Lung microvascular endothelial cell (primary cell): ENCODE data around the gene CDH6. TPM values are rescaled to one million over a fixed set of nuclear protein-coding genes. Genes with fewer than 3 reads are reported as not detected.
"Not testable (repeated sequence)": the region's sequence is repeated elsewhere in the genome, so short reads cannot be mapped to it uniquely, and the experiment has no call there.

Source experiments
- DNase-seq, 2 donors: peaks; one replicate each; pipeline versions ENCODE4 v3.0.0 to v3.0.0-alpha.2; 2010; ENCODE audit warnings: low read depth in 2 of 2
- total RNA-seq: library from RNA; depleted of rRNA; stranded (reverse); fragments of >200 nt; gene quantifications from 2 replicates; pipeline ENCODE4 v1.2.1, GENCODE V29; 2014

CDH6 gene
- total RNA-seq, 1 donor from 2014 or later: not detected

GRCh38 chr5:31328040-31328733 lies 134.7 kb downstream of the CDH6 start:
- DNase-seq: no peak

- DNase-seq: no peak
These were observed 136.2 kb downstream of the CDH6 start for GRCh38 chr5:31329715-31330114.

GRCh38 chr5:31332160-31332559 lies 138.7 kb downstream of the CDH6 start:
- no peak for DNase-seq

GRCh38 chr5:31333475-31333874 lies 140.0 kb downstream of the CDH6 start:
- DNase-seq: no peak

- no peak for DNase-seq
These were observed 140.8 kb downstream of the CDH6 start for GRCh38 chr5:31334061-31334860.

- DNase-seq: no peak
These were observed 142.0 kb downstream of the CDH6 start for GRCh38 chr5:31335456-31335855.

- no peak for DNase-seq
These were observed 150.5 kb downstream of the CDH6 start for GRCh38 chr5:31343946-31344345.

GRCh38 chr5:31346896-31347551 lies 153.5 kb downstream of the CDH6 start:
- no peak for DNase-seq

- DNase-seq: no peak
These were observed 154.0 kb downstream of the CDH6 start for GRCh38 chr5:31347552-31347905.

GRCh38 chr5:31350395-31350794 lies 156.9 kb downstream of the CDH6 start:
- DNase-seq: no peak

- DNase-seq: no peak
These were observed 161.9 kb downstream of the CDH6 start for GRCh38 chr5:31355337-31355736.

GRCh38 chr5:31357038-31357437 lies 163.6 kb downstream of the CDH6 start:
- no peak for DNase-seq

- no peak for DNase-seq
These were observed 166.4 kb downstream of the CDH6 start for GRCh38 chr5:31359839-31360238.

GRCh38 chr5:31361234-31361633 lies 167.7 kb downstream of the CDH6 start:
- DNase-seq: no peak

- DNase-seq: not testable (repeated sequence)
These were observed 168.4 kb downstream of the CDH6 start for GRCh38 chr5:31361704-31362528.

GRCh38 chr5:31362529-31362900 lies 169.0 kb downstream of the CDH6 start:
- no peak for DNase-seq

- DNase-seq: no peak
These were observed 169.6 kb downstream of the CDH6 start for GRCh38 chr5:31362931-31363568.

GRCh38 chr5:31364881-31365636 lies 171.6 kb downstream of the CDH6 start:
- no peak for DNase-seq

GRCh38 chr5:31365776-31366175 lies 172.3 kb downstream of the CDH6 start:
- no peak for DNase-seq

- no peak for DNase-seq
These were observed 173.5 kb downstream of the CDH6 start for GRCh38 chr5:31366941-31367340.

GRCh38 chr5:31372124-31372523 lies 178.6 kb downstream of the CDH6 start:
- DNase-seq: no peak
